ENCODE results near the gene VHLL. TPM values are rescaled to one million over a fixed set of nuclear protein-coding genes. Genes with fewer than 3 reads are reported as not detected.
A peak's percentile ranks its signal among the peaks of the same experiment; 100 is the strongest.

Gene VHLL
- total RNA-seq, 1 donor, result not detected

- peaks cover 30% of the 10 kb centered on the region for H3K36me3 ChIP-seq (ENCODE audit: insufficient read depth, low read length)
- no peak overlapping the region for H3K27ac ChIP-seq (ENCODE audit: low read depth, low read length)
- peaks cover 2% of the 10 kb centered on the region for H4K20me1 ChIP-seq (ENCODE audit: insufficient read depth, low read length)
- peaks cover 3% of the 10 kb centered on the region for H3K79me2 ChIP-seq (ENCODE audit: insufficient read depth, low read length)
- TF ChIP-seq, protein P1, sequence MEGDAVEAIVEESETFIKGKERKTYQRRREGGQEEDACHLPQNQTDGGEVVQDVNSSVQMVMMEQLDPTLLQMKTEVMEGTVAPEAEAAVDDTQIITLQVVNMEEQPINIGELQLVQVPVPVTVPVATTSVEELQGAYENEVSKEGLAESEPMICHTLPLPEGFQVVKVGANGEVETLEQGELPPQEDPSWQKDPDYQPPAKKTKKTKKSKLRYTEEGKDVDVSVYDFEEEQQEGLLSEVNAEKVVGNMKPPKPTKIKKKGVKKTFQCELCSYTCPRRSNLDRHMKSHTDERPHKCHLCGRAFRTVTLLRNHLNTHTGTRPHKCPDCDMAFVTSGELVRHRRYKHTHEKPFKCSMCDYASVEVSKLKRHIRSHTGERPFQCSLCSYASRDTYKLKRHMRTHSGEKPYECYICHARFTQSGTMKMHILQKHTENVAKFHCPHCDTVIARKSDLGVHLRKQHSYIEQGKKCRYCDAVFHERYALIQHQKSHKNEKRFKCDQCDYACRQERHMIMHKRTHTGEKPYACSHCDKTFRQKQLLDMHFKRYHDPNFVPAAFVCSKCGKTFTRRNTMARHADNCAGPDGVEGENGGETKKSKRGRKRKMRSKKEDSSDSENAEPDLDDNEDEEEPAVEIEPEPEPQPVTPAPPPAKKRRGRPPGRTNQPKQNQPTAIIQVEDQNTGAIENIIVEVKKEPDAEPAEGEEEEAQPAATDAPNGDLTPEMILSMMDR (IDR thresholded peaks at IDR 0.05; ENCODE audit: extremely low read depth, low read depth, low read length), result no peak
- peaks cover 3% of the 10 kb centered on the region for H3K4me1 ChIP-seq (ENCODE audit: insufficient read depth, low read length)
- DNase-seq (ENCODE audit: insufficient read length, low spot score, missing footprints), result no peak
- no peak overlapping the region for H2AFZ ChIP-seq (ENCODE audit: low read length)
- no peaks in the 10 kb centered on the region for H3K9me3 ChIP-seq (ENCODE audit: low read depth, low read length)
- no peaks in the 10 kb centered on the region for H3K27me3 ChIP-seq (ENCODE audit: insufficient read depth, low read length)
- no peak overlapping the region for H3K4me2 ChIP-seq (ENCODE audit: insufficient read depth, low read length)
- H3K4me3 ChIP-seq (ENCODE audit: insufficient read depth, low read length), result no peak overlapping the region
Observed at GRCh38 chr1:156305215-156305614, 6.1 kb upstream of the VHLL start.

GRCh38 chr1:156303241-156303640 lies 4.1 kb upstream of the VHLL start:
- Histone ChIP-seq H4K20me1 (ENCODE audit: insufficient read depth, low read length) (peaks cover 2% of the 10 kb centered on the region), H3K27ac (ENCODE audit: low read depth, low read length) (no peak overlapping the region), H3K4me2 (ENCODE audit: insufficient read depth, low read length) (no peak overlapping the region), H3K36me3 (ENCODE audit: insufficient read depth, low read length) (peaks cover 13% of the 10 kb centered on the region), H2AFZ (ENCODE audit: low read length) (no peak overlapping the region), H3K9me3 (ENCODE audit: low read depth, low read length) (no peaks in the 10 kb centered on the region), H3K4me1 (ENCODE audit: insufficient read depth, low read length) (peaks cover 3% of the 10 kb centered on the region), H3K4me3 (ENCODE audit: insufficient read depth, low read length) (no peak overlapping the region), H3K79me2 (ENCODE audit: insufficient read depth, low read length) (peaks cover 3% of the 10 kb centered on the region), H3K27me3 (ENCODE audit: insufficient read depth, low read length) (no peaks in the 10 kb centered on the region)
- TF ChIP-seq, protein P1 (IDR thresholded peaks at IDR 0.05; ENCODE audit: extremely low read depth, low read depth, low read length), result no peak
- no peak for DNase-seq (ENCODE audit: insufficient read length, low spot score, missing footprints)

DNA sequence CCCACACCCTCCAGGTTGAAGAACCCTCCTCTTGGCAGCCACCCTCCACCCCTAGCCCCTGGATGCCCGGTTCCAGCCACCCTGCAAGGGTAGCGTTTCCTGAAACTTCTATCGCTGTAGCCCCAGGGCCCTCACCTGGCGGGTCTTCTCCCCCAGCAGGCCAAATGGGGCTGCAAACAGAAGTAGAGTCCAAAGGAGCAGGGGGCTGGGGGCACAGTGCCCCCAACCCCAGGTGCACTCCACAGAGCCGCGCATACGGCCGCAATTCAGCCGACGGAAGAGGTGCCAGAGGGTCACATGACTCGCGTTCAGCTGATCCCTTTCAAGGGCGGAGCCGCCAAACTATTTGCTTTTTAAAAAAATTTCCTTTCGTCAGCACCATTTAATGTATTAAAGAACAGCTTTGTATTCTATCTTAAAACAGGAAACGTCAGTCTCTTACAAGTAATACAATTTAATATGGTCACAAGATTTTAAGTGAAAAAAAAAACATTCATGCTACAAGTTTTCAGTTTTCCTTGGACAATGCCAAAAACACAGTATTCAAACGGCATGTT lies 3.6 kb downstream of the VHLL start, which contains the start of gene GLMP:
Gene GLMP (minus strand): TSS at position 289 of the 557 bp plus-strand sequence. CDS start 34 bp downstream, at position 255.
- H3K27ac ChIP-seq (ENCODE audit: low read depth, low read length), result peak within 1 kb of the TSS; percentile 56
- TF ChIP-seq, protein P1 (IDR thresholded peaks at IDR 0.05; ENCODE audit: extremely low read depth, low read depth, low read length), result no peak
- H3K79me2 ChIP-seq (ENCODE audit: insufficient read depth, low read length), result peaks cover 32% of the 10 kb centered on the region
- peaks cover 24% of the 10 kb centered on the region for H3K4me1 ChIP-seq (ENCODE audit: insufficient read depth, low read length)
- H3K9me3 ChIP-seq (ENCODE audit: low read depth, low read length), result no peaks in the 10 kb centered on the region
- H3K36me3 ChIP-seq (ENCODE audit: insufficient read depth, low read length), result peaks cover 7% of the 10 kb centered on the region
- H3K27me3 ChIP-seq (ENCODE audit: insufficient read depth, low read length), result no peaks in the 10 kb centered on the region
- peak; percentile 94 for DNase-seq (ENCODE audit: insufficient read length, low spot score, missing footprints)
- H3K4me2 ChIP-seq (ENCODE audit: insufficient read depth, low read length), result peak within 1 kb of the TSS; percentile 86
- peak within 1 kb of the TSS; percentile 93 for H2AFZ ChIP-seq (ENCODE audit: low read length)
- H4K20me1 ChIP-seq (ENCODE audit: insufficient read depth, low read length), result no peaks in the 10 kb centered on the region
- peak within 1 kb of the TSS; percentile 89 for H3K4me3 ChIP-seq (ENCODE audit: insufficient read depth, low read length)

DNA sequence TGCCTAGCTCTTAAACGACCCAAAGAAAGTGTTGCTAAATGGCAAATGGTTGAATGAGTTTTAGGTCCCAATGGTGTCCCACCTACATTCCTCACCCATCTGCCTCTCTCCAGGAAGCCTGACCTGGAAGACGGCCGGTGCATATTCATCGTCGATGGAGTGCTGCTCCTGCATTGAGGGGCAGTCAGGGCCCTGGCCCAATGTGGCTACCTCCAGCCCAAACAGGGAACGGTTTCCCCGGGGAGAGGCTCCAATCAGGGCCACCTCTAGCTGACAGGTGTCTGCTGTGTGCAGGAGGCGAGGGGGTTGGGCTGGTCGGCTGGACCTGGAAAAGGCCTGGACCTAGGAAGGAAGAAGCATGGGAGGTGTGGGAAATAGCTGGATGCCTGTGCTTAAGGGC lies 5.2 kb downstream of the VHLL start:
- H3K9me3 ChIP-seq (ENCODE audit: low read depth, low read length), result no peaks in the 10 kb centered on the region
- peaks cover 32% of the 10 kb centered on the region for H3K79me2 ChIP-seq (ENCODE audit: insufficient read depth, low read length)
- H3K27ac ChIP-seq (ENCODE audit: low read depth, low read length), result no peak overlapping the region
- no peak overlapping the region for H3K4me2 ChIP-seq (ENCODE audit: insufficient read depth, low read length)
- no peak overlapping the region for H2AFZ ChIP-seq (ENCODE audit: low read length)
- peaks cover 13% of the 10 kb centered on the region for H3K36me3 ChIP-seq (ENCODE audit: insufficient read depth, low read length)
- no peak for DNase-seq (ENCODE audit: insufficient read length, low spot score, missing footprints)
- H3K4me1 ChIP-seq (ENCODE audit: insufficient read depth, low read length), result peaks cover 24% of the 10 kb centered on the region
- no peaks in the 10 kb centered on the region for H4K20me1 ChIP-seq (ENCODE audit: insufficient read depth, low read length)
- H3K27me3 ChIP-seq (ENCODE audit: insufficient read depth, low read length), result no peaks in the 10 kb centered on the region
- H3K4me3 ChIP-seq (ENCODE audit: insufficient read depth, low read length), result no peak overlapping the region
- TF ChIP-seq, protein P1 (IDR thresholded peaks at IDR 0.05; ENCODE audit: extremely low read depth, low read depth, low read length), result no peak

Data from osteoblast (primary cell).